ENCODE data around the gene SUN1. TPM values are rescaled to one million over a fixed set of nuclear protein-coding genes. Genes with fewer than 3 reads are reported as not detected.

SUN1 gene
- total and polyA plus RNA-seq, 9 of the 15 experiments (the other 6 are each of a cell fraction or from before 2014, with no cell fraction given): 36.8 to 132 (median 62.3) TPM

DNA sequence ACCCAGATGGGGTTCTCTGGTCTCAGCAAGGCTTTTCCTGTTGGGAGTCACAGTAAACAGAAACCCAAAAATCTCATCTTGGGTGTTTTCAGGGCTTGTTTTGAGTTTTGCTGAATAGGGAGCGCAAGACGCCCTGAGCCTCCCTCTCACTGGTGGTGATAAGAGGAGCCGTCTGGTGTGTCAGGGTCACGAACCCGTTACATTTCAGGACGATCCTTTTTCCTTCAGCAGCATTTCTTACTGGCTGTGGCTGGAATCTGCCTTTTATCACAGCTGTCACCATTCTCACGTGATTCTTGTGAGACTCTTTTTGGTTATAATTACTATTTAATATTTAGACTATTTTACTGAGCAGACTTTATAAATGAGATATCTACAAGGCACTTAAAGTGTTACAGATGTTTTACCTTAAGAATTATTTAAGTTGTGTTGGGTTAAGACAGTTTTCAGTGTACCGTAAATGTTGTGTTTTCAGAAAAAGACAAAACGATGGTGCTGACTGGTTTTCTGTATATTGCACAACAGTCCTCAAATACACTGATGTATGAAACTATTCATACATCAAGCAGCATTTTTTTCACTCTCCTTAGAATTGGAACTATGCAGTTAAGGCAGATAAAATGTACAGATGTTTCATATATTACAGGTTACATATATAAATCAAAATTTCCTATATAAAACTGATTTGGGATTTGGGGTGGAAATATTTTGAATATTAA lies 41.9 kb downstream of the SUN1 start (continued):
- TF ChIP-seq BACH1 (tag; IDR thresholded peaks at IDR 0.05) (no peak), MYNN (IDR thresholded peaks at IDR 0.05) (no peak), MYNN (CRISPR knock-in tag; IDR thresholded peaks at IDR 0.05) (no peak), KDM4B (IDR thresholded peaks at IDR 0.05; ENCODE audit: borderline replicate concordance in 2 of 2, low read depth in 1 of 2) (no peak), ADNP (tag; IDR thresholded peaks at IDR 0.05) (peak; percentile 16; the same call in 1 of the 2 replicates), HDAC6 (IDR thresholded peaks at IDR 0.05; ENCODE audit: low read depth, low read length) (no peak), ARID3A (IDR thresholded peaks at IDR 0.05; ENCODE audit: borderline replicate concordance, low read depth, low read length) (no peak), CAMTA2 (CRISPR knock-in tag; conservative IDR thresholded peaks at IDR 0.05) (0 out of 2 replicates have a peak, but pooled peaks have one; percentile 32), NCOA1 (IDR thresholded peaks at IDR 0.05; ENCODE audit: low read depth) (no peak), ETV5 (CRISPR knock-in tag; IDR thresholded peaks at IDR 0.05; ENCODE audit: low read depth) (no peak), ZNF263 (CRISPR knock-in tag; IDR thresholded peaks at IDR 0.05; ENCODE audit: borderline replicate concordance) (no peak), POLR2AphosphoS2 (IDR thresholded peaks at IDR 0.05; ENCODE audit: low read length) (no peak), DMBX1 (CRISPR knock-in tag; IDR thresholded peaks at IDR 0.05; ENCODE audit: borderline replicate concordance) (peak; percentile 37; the same call in 1 of the 2 replicates), ZNF766 (CRISPR knock-in tag; conservative IDR thresholded peaks at IDR 0.05) (peak; percentile 5; the same call in 1 of the 2 replicates), ZNF431 (CRISPR knock-in tag; IDR thresholded peaks at IDR 0.05) (no peak), ZNF324 (CRISPR knock-in tag; IDR thresholded peaks at IDR 0.05) (no peak), MLLT1 (IDR thresholded peaks at IDR 0.05) (no peak), U2AF1 (optimal IDR thresholded peaks at IDR 0.05; ENCODE audit: low read depth, low read length) (no peak), JUND (IDR thresholded peaks at IDR 0.05; ENCODE audit: borderline replicate concordance, low read depth, low read length) (peak; percentile 32; the same call in 1 of the 2 replicates), JUND (tag; IDR thresholded peaks at IDR 0.05; ENCODE audit: borderline replicate concordance, low read depth, low read length) (no peak; the same call in 2 of the 3 replicates), RCOR1 (IDR thresholded peaks at IDR 0.05; ENCODE audit: borderline replicate concordance in 1 of 2, low read depth in 2 of 2, low read length in 2 of 2) (no peak), POLR2H (tag; IDR thresholded peaks at IDR 0.05; ENCODE audit: low read depth) (peak; percentile 42; the same call in 1 of the 2 replicates)
- TF ChIP-seq, protein P1, sequence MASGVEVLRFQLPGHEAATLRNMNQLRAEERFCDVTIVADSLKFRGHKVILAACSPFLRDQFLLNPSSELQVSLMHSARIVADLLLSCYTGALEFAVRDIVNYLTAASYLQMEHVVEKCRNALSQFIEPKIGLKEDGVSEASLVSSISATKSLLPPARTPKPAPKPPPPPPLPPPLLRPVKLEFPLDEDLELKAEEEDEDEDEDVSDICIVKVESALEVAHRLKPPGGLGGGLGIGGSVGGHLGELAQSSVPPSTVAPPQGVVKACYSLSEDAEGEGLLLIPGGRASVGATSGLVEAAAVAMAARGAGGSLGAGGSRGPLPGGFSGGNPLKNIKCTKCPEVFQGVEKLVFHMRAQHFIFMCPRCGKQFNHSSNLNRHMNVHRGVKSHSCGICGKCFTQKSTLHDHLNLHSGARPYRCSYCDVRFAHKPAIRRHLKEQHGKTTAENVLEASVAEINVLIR (CRISPR knock-in tag; IDR thresholded peaks at IDR 0.05): no peak
